Fibroblast of lung (primary cell): ENCODE data around the gene MYBPC2. TPM values are rescaled to one million over a fixed set of nuclear protein-coding genes. Genes with fewer than 3 reads are reported as not detected.

Source experiments
- DNase-seq, 2 donors: peaks; one replicate each; pipeline versions ENCODE4 v3.0.0 to v3.0.0-alpha.2; 2010; ENCODE audit warnings: low read depth in 2 of 2
- H2AFZ ChIP-seq: 2 replicates; pipeline ENCODE4 v1.5.1; 2012; ENCODE audit warnings: low read length, control low read depth, inconsistent platforms
- H3K27ac ChIP-seq: 2 replicates; pipeline ENCODE4 v1.5.1; 2011; ENCODE audit warnings: low read length, control low read depth; ENCODE audit not compliant: insufficient read depth
- H3K27me3 ChIP-seq: 2 replicates; pipeline ENCODE4 v1.5.1; 2011; ENCODE audit warnings: mild to moderate bottlenecking, low read length; ENCODE audit not compliant: control insufficient read depth, insufficient read depth
- H3K36me3 ChIP-seq: 2 replicates; pipeline ENCODE4 v1.5.1; 2011; ENCODE audit warnings: low read length; ENCODE audit not compliant: control insufficient read depth, insufficient read depth
- H3K4me1 ChIP-seq: 2 replicates; pipeline ENCODE4 v1.5.1; 2011; ENCODE audit warnings: low read length; ENCODE audit not compliant: control insufficient read depth, insufficient read depth; ENCODE audit errors: extremely low read depth
- H3K4me2 ChIP-seq: 2 replicates; pipeline ENCODE4 v1.5.1; 2011; ENCODE audit warnings: low read length, control low read depth; ENCODE audit not compliant: insufficient read depth; ENCODE audit errors: extremely low read depth
- H3K4me3 ChIP-seq, 4 experiments: fragments of 200-600 bp in 1 of 4; sonication (generic) in 1 of 4; replicated peaks in 1 of 4; 2 replicates each; pipeline ENCODE4 v1.5.1; 2011 to 2016; ENCODE audit warnings: low read length in 4 of 4, low read depth in 3 of 4, mild to moderate bottlenecking in 3 of 4, control low read depth in 2 of 4, inconsistent platforms in 1 of 4, mixed read lengths in 1 of 4; ENCODE audit not compliant: insufficient read depth in 1 of 4; ENCODE audit errors: control extremely low read depth in 1 of 4
- H3K79me2 ChIP-seq: 2 replicates; pipeline ENCODE4 v1.5.1; 2012; ENCODE audit warnings: mild to moderate bottlenecking, low read length, inconsistent platforms; ENCODE audit not compliant: control insufficient read depth, insufficient read depth
- H3K9ac ChIP-seq: 2 replicates; pipeline ENCODE4 v1.5.1; 2011; ENCODE audit warnings: mild to moderate bottlenecking, low read length, control low read depth; ENCODE audit not compliant: insufficient read depth
- H3K9me3 ChIP-seq: 2 replicates; pipeline ENCODE4 v1.5.1; 2012; ENCODE audit warnings: low read depth, low read length; ENCODE audit not compliant: control insufficient read depth, insufficient read depth
- H4K20me1 ChIP-seq: 2 replicates; pipeline ENCODE4 v1.5.1; 2011; ENCODE audit warnings: low read length; ENCODE audit not compliant: control insufficient read depth, insufficient read depth; ENCODE audit errors: extremely low read depth
- CTCF ChIP-seq, 2 donors: IDR thresholded peaks in 1 of 2; conservative IDR thresholded peaks in 1 of 2; 1 replicate in 1 of 2; 2 replicates in 1 of 2; pipeline ENCODE4 v1.5.1; 2011 to 2012; ENCODE audit warnings: low read length in 2 of 2, control low read depth in 1 of 2, inconsistent platforms in 1 of 2, low read depth in 1 of 2, mild to moderate bottlenecking in 1 of 2
- EZH2 ChIP-seq: IDR thresholded peaks from 2 replicates; pipeline ENCODE4 v1.5.1; 2012; ENCODE audit warnings: low read length, control low read depth, mild to moderate bottlenecking; ENCODE audit errors: missing control alignments
- polyA plus RNA-seq, 2 donors: library from polyadenylated mRNA; depleted of rRNA in 1 of 2; stranded (reverse) in 1 of 2; unstranded in 1 of 2; fragments of >200 nt; gene quantifications; 2 replicates each; pipeline ENCODE4 v1.2.1, GENCODE V29; 2011 to 2012; ENCODE audit warnings: missing spikeins in 1 of 2
- total RNA-seq: library from RNA; depleted of rRNA; stranded (reverse); fragments of >200 nt; gene quantifications from 2 replicates; pipeline ENCODE4 v1.2.1, GENCODE V29; 2014

MYBPC2 gene
- total and polyA plus RNA-seq, 2 donors (not counting 1 experiment from before 2014, with no cell fraction given): under 0.01 TPM; not detected in 1

GRCh38 chr19:50493171-50493570 is 60.5 kb downstream of the MYBPC2 start:
- Histone ChIP-seq H3K4me3 (no peak overlapping the region), H3K4me1 (no peaks in the 10 kb centered on the region), H3K27ac (no peak overlapping the region), H3K79me2 (no peaks in the 10 kb centered on the region), H3K9me3 (no peaks in the 10 kb centered on the region), H3K9ac (no peak overlapping the region), H4K20me1 (no peaks in the 10 kb centered on the region), H3K4me2 (no peak overlapping the region), H2AFZ (no peak overlapping the region), H3K27me3 (peaks cover 25% of the 10 kb centered on the region), H3K36me3 (no peaks in the 10 kb centered on the region)
- no peak for DNase-seq
- TF ChIP-seq EZH2: no peak
- no peak for TF ChIP-seq CTCF (conservative IDR thresholded peaks at IDR 0.05 in 1 of 2, IDR thresholded peaks at IDR 0.05 in 1 of 2; ENCODE audit: low read depth in 1 of 2, low read length in 2 of 2)

GRCh38 chr19:50494186-50495019 is 61.7 kb downstream of the MYBPC2 start:
- no peaks in the 10 kb centered on the region for H3K79me2 ChIP-seq
- peaks cover 21% of the 10 kb centered on the region for H3K27me3 ChIP-seq
- H3K4me1 ChIP-seq: no peaks in the 10 kb centered on the region
- no peaks in the 10 kb centered on the region for H4K20me1 ChIP-seq
- H3K36me3 ChIP-seq: no peaks in the 10 kb centered on the region
- no peak overlapping the region for H3K9ac ChIP-seq
- no peaks in the 10 kb centered on the region for H3K9me3 ChIP-seq
- TF ChIP-seq EZH2 (no peak), CTCF (conservative IDR thresholded peaks at IDR 0.05 in 1 of 2, IDR thresholded peaks at IDR 0.05 in 1 of 2; ENCODE audit: low read depth in 1 of 2, low read length in 2 of 2) (no peak)
- no peak overlapping the region for H2AFZ ChIP-seq
- DNase-seq: no peak
- H3K4me2 ChIP-seq: no peak overlapping the region
- H3K27ac ChIP-seq: no peak overlapping the region
- no peak overlapping the region for H3K4me3 ChIP-seq

GRCh38 chr19:50495020-50495531 is 62.4 kb downstream of the MYBPC2 start:
- Histone ChIP-seq H3K36me3 (no peaks in the 10 kb centered on the region), H2AFZ (no peak overlapping the region), H3K4me1 (no peaks in the 10 kb centered on the region), H3K27me3 (peaks cover 20% of the 10 kb centered on the region), H3K27ac (no peak overlapping the region), H3K4me3 (no peak overlapping the region), H3K79me2 (no peaks in the 10 kb centered on the region), H4K20me1 (no peaks in the 10 kb centered on the region), H3K9me3 (no peaks in the 10 kb centered on the region), H3K4me2 (no peak overlapping the region), H3K9ac (no peak overlapping the region)
- no peak for TF ChIP-seq CTCF (conservative IDR thresholded peaks at IDR 0.05 in 1 of 2, IDR thresholded peaks at IDR 0.05 in 1 of 2; ENCODE audit: low read depth in 1 of 2, low read length in 2 of 2)
- TF ChIP-seq EZH2: no peak
- no peak for DNase-seq
